GM18505 (cell line): Measurements from ENCODE around the gene ZNF219.
"Not testable (repeated sequence)": the region's sequence is repeated elsewhere in the genome, so short reads cannot be mapped to it uniquely, and the experiment has no call there.

Source experiments
- ATAC-seq: cut with Tn5 transposase; IDR thresholded peaks from one replicate; pipeline ENCODE4 v1.9.1; 2021; ENCODE audit not compliant: unreplicated experiment
- POLR2A ChIP-seq: IDR thresholded peaks from 4 replicates; pipeline ENCODE4 v1.6.1; 2011; ENCODE audit warnings: borderline replicate concordance; ENCODE audit not compliant: insufficient read depth, insufficient read length; ENCODE audit errors: extremely low read depth

The ZNF219 gene

DNA sequence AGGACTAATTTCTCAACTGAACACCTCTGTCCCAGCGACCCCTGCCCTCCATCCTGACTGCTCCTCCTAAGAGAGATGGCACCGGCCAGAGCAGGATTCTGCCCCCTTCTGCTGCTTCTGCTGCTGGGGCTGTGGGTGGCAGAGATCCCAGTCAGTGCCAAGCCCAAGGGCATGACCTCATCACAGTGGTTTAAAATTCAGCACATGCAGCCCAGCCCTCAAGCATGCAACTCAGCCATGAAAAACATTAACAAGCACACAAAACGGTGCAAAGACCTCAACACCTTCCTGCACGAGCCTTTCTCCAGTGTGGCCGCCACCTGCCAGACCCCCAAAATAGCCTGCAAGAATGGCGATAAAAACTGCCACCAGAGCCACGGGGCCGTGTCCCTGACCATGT lies 55.5 kb downstream of the ZNF219 start:
- ATAC-seq, result no peak
- TF ChIP-seq POLR2A, result no peak

DNA sequence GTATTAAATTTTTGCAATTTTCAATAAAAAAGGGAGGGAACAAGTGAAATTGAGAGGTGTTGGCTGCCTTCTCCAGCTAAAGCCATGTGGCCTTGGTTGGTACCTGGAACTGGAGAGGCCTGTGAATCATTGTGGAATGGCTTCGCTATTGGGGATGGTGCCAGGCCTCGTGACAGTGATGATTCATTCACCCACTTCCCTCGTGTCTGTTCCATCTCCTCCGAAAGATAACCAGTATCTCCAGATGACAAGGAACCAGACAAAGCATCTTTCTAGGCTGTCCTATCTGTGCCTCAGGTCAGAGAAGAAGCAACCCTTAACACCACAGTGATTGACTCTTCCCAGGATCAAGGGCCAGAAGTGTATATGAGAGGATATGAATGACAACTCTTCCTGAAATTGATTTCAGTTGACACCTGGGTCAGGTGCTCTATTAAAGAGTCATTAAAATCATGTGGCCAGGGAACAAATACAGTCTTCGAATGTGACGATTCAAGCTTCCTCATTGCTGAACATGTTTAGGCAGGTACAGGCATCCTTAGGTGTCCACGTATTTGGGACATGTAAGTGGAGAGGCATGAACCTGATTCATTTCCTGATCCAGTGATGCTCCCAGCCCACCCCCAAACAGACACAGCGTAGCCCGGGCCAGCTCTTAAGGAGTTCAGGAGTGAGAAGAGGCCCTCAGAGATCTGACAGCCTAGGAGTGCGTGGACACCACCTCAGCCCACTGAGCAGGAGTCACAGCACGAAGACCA lies 56.6 kb downstream of the ZNF219 start, which contains the start of gene RNASE7:
TSS of gene RNASE7 (plus strand) at position 687 of the 758 bp plus-strand sequence. CDS start 631 bp downstream, outside the sequence.
- no peak for ATAC-seq
- no peak for TF ChIP-seq POLR2A

DNA sequence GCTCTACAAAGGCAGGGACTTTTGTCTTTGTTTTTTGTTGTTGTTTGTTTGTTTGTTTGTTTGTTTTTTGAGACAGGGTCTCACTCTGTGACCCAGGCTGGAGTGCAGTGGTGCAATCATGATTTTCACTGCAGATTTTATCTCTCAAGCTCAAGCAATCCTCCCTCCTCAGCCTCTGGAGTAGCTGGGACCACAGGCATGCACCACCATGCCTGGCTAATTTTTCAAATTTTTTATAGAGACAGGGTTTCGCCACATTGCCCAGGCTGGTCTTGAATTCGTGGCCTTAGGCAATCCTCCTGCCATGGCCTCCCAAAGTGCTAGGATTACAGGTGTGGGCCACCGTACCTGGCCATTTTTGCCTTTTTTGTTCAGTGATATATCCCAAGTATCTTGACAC lies 57.5 kb downstream of the ZNF219 start:
- ATAC-seq, result not testable (repeated sequence)

DNA sequence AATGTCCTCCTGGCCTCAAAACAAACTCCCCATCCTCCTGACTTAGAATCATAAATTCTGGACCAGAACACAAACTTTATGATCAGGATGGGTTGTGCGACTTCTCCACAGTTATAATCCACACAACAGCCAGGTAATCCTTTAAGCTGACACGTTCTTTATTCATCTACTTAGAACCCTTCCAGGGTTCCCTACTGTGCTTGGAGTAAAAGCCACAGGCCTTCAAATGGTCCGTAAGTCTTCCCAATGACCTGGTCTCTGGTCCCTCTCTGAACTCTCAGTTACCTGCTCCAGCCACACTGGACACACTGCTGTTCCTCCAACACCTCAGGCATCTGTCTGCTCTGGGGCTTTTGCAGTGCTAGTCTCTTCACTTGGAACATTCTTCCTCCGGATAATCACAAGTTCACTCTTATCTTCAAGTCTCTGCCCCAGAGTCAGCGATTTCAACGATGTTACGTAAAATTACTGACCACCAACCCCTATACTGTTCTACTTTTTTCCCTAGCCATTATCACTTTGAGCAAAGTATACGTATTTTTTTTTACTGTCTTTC lies 58.0 kb downstream of the ZNF219 start:
- no peak for TF ChIP-seq POLR2A
- ATAC-seq, result no peak
